Spleen (tissue), 11 donors: ENCODE measurements around the gene HMG20B. TPM values are rescaled to one million over a fixed set of nuclear protein-coding genes. Genes with fewer than 3 reads are reported as not detected.

Source experiments
- DNase-seq: peaks from one replicate; pipeline ENCODE4 v3.0.0-alpha.2; 2020
- H3K27ac ChIP-seq, 8 donors: fragments of 200-600 bp; sonication (generic) in 7 of 8; 1 replicate in 4 of 8; 2 replicates in 4 of 8; pipeline versions ENCODE4 v1.5.0 to v1.8.0; 2016 to 2021; ENCODE audit warnings: inconsistent platforms in 4 of 8, mild to moderate bottlenecking in 4 of 8, moderate library complexity in 1 of 8
- H3K27me3 ChIP-seq, 7 donors: fragments of 200-600 bp; sonication (generic) in 6 of 7; replicated peaks in 1 of 7; 1 replicate in 4 of 7; 2 replicates in 3 of 7; pipeline versions ENCODE4 v1.5.0 to v1.8.0; 2016 to 2021; ENCODE audit warnings: inconsistent platforms in 3 of 7, mild to moderate bottlenecking in 1 of 7
- H3K36me3 ChIP-seq, 6 donors: fragments of 200-600 bp; sonication (generic) in 5 of 6; 1 replicate in 4 of 6; 2 replicates in 2 of 6; pipeline versions ENCODE4 v1.5.0 to v1.8.0; 2016 to 2021; ENCODE audit warnings: inconsistent platforms in 2 of 6
- H3K4me1 ChIP-seq, 6 donors: fragments of 200-600 bp; sonication (generic) in 5 of 6; 1 replicate in 3 of 6; 2 replicates in 3 of 6; pipeline versions ENCODE4 v1.5.0 to v1.8.0; 2016 to 2021; ENCODE audit warnings: inconsistent platforms in 3 of 6
- H3K4me3 ChIP-seq, 8 donors: fragments of 200-600 bp; sonication (generic) in 7 of 8; 1 replicate in 4 of 8; 2 replicates in 4 of 8; pipeline versions ENCODE4 v1.5.0 to v1.8.0; 2016 to 2021; ENCODE audit warnings: inconsistent platforms in 4 of 8, mild to moderate bottlenecking in 4 of 8, moderate library complexity in 2 of 8
- H3K9me3 ChIP-seq, 8 donors: fragments of 200-600 bp; sonication (generic) in 7 of 8; 1 replicate in 4 of 8; 2 replicates in 4 of 8; pipeline versions ENCODE4 v1.5.0 to v1.8.0; 2016 to 2021; ENCODE audit warnings: inconsistent platforms in 4 of 8
- POLR2A ChIP-seq, 3 donors: fragments of 450-650 bp; IDR thresholded peaks; one replicate each; pipeline ENCODE4 v1.5.1; 2017; ENCODE audit warnings: antibody characterized with exemption in 3 of 3, mild to moderate bottlenecking in 1 of 3
- POLR2AphosphoS5 ChIP-seq, 3 donors: sonication (generic); formaldehyde crosslinking; IDR thresholded peaks; one replicate each; pipeline ENCODE4 v1.5.1; 2017; ENCODE audit warnings: antibody characterized with exemption in 3 of 3
- whole genome bisulfite sequencing, 5 donors: extraction: QIAGEN DNeasy Blood & Tissue Kit in 3 of 5; methylation state at CpG; one replicate each; pipeline versions ENCODE4 v1.1.5 to v1.1.7; 2013 to 2018; 5-methylcytosine and 5-hydroxymethylcytosine counted together
- intact Hi-C: fragments of 100-400 bp; cut with DNase I; formaldehyde crosslinking; loops from one replicate; pipeline ENCODE4 v1.15.0; 2023; ENCODE audit warnings: low total_unique reads
- polyA plus RNA-seq, 3 donors: library from polyadenylated mRNA; stranded (reverse); fragments of 200-250 nt; gene quantifications; one replicate each; pipeline ENCODE4 v1.2.1, GENCODE V29; 2013
- total RNA-seq, 7 donors: library from RNA; depleted of rRNA in 3 of 7; stranded (reverse); fragments of >200 nt in 3 of 7; fragmentation: NEBNext Ultra II Directional in 4 of 7; extraction: Animal tissue kit (Norgen Biotek cat#: 25700) in 4 of 7; gene quantifications; one replicate each; pipeline versions ENCODE4 v1.1.0 to v1.2.1, GENCODE V29; 2016 to 2021
- TF ChIP-seq, protein P1 (sequence below), 11 experiments: fragments of 200-600 bp in 7 of 11; fragments of 450-650 bp in 4 of 11; sonication (generic) in 4 of 11; IDR thresholded peaks in 8 of 11; conservative IDR thresholded peaks in 3 of 11; 1 replicate in 7 of 11; 2 replicates in 4 of 11; pipeline versions ENCODE4 v1.4.0 to v1.8.0; 2016 to 2021; ENCODE audit warnings: antibody characterized with exemption in 11 of 11, inconsistent platforms in 4 of 11, mild to moderate bottlenecking in 1 of 11
- donor health status: healthy with polysubstance abuse.
- donor health status: DM: no; HTN: no; CAD: no; lungs with moderate emphysema.
- donor health status: DM: no; HTN: no; CAD: no.
- donor health status: Bipolar disorder and iron deficiency.
- donor health status: healthy.
- donor health status: DM: no; HTN: no; CAD: no.
- donor health status: DM: yes; HTN: yes; CAD: no.

HMG20B gene
- total and polyA plus RNA-seq, 10 donors, result 49.4 to 82.2 (median 65.8) TPM

DNA sequence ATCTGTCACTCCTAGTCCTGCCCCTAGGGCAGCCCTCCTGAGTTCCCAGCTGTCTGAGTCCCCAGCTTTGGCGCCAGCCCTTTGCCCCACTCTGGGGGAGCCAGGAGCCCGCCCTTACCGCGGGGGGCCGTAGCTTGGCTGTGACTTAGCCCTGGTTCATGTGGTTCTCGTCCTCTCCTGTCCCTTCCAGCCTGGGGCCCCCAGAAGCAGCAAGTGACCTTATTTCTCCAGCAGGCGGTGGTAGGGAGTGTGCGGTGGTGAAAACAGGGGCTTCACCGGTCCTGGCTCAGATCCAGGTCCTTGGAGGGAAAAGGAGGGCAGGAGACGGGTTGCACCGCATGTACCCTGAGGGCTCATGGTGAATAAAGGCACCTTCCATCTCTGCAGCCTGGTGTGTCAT is 20.4 kb downstream of the HMG20B start:
- Histone ChIP-seq H3K27ac (no peak overlapping the region), H3K36me3 (peaks cover 0 to 23% (median 0%) of the 10 kb centered on the region in 6 donors), H3K4me3 (no peak overlapping the region), H3K4me1 (no peaks in the 10 kb centered on the region), H3K27me3 (no peaks in the 10 kb centered on the region), H3K9me3 (no peaks in the 10 kb centered on the region)
- DNase-seq, result no peak
- 50 to 74% (median 69%) methylated on average over 11 of the region's 11 CpGs for WGBS, 5 donors
- intact Hi-C loops, result no loop called here
- TF ChIP-seq POLR2AphosphoS5 (IDR thresholded peaks at IDR 0.05) (peak in 1 of 3 donors; percentile 24), POLR2A (IDR thresholded peaks at IDR 0.05) (no peak)

DNA sequence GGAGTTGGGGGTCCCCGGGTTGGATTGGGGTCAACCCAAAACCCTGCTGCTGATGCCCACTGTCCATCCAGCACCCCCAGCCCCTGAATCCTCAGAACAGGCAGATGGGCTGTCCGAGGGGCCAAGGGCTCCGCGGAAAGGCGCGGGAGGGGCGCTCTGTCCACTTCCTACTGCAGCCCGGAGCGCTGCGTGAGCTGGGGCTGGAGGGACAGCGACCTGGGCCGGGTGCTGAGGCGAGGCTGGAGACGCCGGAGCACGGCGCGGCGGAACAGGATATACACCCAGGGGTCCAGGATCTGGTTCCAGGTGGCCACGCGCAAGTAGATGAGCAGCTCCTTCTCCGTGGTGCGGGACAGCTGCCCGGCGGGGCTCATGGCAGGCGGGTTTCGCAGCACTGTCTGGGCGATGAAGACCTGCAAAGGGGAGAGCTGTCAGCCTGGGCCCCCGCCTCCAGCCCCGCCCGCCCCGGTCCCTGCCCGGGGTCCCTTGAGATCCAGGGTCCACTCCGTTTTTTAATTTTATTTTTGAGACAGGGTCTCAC is 22.8 kb downstream of the HMG20B start:
- Histone ChIP-seq H3K4me1 (no peaks in the 10 kb centered on the region), H3K4me3 (no peak overlapping the region), H3K9me3 (no peaks in the 10 kb centered on the region), H3K36me3 (peaks cover 0 to 29% (median 7%) of the 10 kb centered on the region in 6 donors), H3K27ac (no peak overlapping the region), H3K27me3 (no peaks in the 10 kb centered on the region)
- WGBS, 5 donors, result 85 to 97% (median 91%) methylated on average over 29 to 34 of the region's 34 CpGs
- peak in 1 of 3 donors; percentile 27 for TF ChIP-seq POLR2AphosphoS5 (IDR thresholded peaks at IDR 0.05)
- TF ChIP-seq, protein P1, sequence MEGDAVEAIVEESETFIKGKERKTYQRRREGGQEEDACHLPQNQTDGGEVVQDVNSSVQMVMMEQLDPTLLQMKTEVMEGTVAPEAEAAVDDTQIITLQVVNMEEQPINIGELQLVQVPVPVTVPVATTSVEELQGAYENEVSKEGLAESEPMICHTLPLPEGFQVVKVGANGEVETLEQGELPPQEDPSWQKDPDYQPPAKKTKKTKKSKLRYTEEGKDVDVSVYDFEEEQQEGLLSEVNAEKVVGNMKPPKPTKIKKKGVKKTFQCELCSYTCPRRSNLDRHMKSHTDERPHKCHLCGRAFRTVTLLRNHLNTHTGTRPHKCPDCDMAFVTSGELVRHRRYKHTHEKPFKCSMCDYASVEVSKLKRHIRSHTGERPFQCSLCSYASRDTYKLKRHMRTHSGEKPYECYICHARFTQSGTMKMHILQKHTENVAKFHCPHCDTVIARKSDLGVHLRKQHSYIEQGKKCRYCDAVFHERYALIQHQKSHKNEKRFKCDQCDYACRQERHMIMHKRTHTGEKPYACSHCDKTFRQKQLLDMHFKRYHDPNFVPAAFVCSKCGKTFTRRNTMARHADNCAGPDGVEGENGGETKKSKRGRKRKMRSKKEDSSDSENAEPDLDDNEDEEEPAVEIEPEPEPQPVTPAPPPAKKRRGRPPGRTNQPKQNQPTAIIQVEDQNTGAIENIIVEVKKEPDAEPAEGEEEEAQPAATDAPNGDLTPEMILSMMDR (IDR thresholded peaks at IDR 0.05 in 8 of 11, conservative IDR thresholded peaks at IDR 0.05 in 3 of 11), result no peak
- intact Hi-C loops, result no loop called here
- DNase-seq, result no peak

DNA sequence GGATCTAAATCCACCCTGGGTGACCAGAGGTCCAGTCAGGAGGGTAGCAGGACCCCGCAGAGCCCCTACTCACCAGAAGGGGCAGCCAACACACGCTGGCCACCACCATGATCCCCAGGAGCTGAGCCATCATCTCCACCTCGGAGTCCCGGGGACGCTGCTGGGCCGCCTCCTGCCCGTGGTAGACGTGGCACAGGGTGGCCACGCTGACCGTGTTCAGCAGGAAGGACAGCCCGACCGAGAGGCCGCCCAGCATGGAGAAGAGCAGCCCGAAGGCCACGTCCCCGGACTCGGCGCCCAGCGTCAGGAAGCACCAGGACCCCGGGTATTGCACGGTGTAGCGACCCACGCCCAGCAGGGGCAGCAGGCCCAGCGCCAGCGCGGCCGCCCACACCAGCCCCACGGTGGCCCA is 27.0 kb downstream of the HMG20B start:
- 82 to 97% (median 95%) methylated on average over 7 to 28 of the region's 28 CpGs for WGBS, 5 donors
- no peak overlapping the region for H3K4me3 ChIP-seq
- peaks cover 13 to 27% (median 19%) of the 10 kb centered on the region in 6 donors for H3K4me1 ChIP-seq
- no peak for TF ChIP-seq POLR2AphosphoS5 (IDR thresholded peaks at IDR 0.05)
- TF ChIP-seq, protein P1 (IDR thresholded peaks at IDR 0.05 in 8 of 11, conservative IDR thresholded peaks at IDR 0.05 in 3 of 11), result no peak
- no peak for TF ChIP-seq POLR2A (IDR thresholded peaks at IDR 0.05)
- intact Hi-C loops, result no loop called here
- H3K36me3 ChIP-seq, result peaks cover 0 to 29% (median 7%) of the 10 kb centered on the region in 6 donors
- DNase-seq, result no peak
- peaks cover 0 to 6% (median 0%) of the 10 kb centered on the region in 7 donors for H3K27me3 ChIP-seq
- H3K27ac ChIP-seq, result no peak overlapping the region
- no peaks in the 10 kb centered on the region for H3K9me3 ChIP-seq

DNA sequence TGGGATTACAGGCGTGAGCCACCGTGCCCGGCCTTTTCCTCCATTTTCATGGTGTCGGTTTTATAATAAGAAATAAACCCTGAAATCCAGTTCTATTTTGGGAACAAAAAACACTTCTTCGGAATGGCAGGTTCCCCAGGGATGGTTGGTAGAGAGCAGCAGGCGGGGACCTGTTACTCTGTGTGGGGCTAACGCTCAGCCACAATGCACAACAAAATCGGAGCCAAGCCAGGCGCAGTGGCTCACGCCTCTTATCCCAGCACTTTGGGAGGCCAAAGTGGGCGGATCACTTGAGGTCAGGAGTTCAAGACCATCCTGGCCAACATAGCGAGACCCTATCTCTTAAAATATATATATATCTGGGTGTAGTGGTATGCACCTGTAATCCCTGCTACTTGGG is 28.3 kb downstream of the HMG20B start:
- TF ChIP-seq POLR2A (IDR thresholded peaks at IDR 0.05) (no peak), POLR2AphosphoS5 (IDR thresholded peaks at IDR 0.05) (no peak)
- TF ChIP-seq, protein P1 (IDR thresholded peaks at IDR 0.05 in 8 of 11, conservative IDR thresholded peaks at IDR 0.05 in 3 of 11), result no peak
- H3K36me3 ChIP-seq, result peaks cover 0 to 21% (median 7%) of the 10 kb centered on the region in 6 donors
- H3K27me3 ChIP-seq, result peaks cover 0 to 17% (median 1%) of the 10 kb centered on the region in 7 donors
- H3K4me3 ChIP-seq, result no peak overlapping the region
- no peak overlapping the region for H3K27ac ChIP-seq
- 92 to 95% (median 94%) methylated on average over 12 of the region's 12 CpGs for WGBS, 5 donors
- no peaks in the 10 kb centered on the region for H3K9me3 ChIP-seq
- intact Hi-C loops, result no loop called here
- peaks cover 23 to 39% (median 30%) of the 10 kb centered on the region in 6 donors for H3K4me1 ChIP-seq
- no peak for DNase-seq
